ENCODE measurements around the gene ZCWPW2.

DNA sequence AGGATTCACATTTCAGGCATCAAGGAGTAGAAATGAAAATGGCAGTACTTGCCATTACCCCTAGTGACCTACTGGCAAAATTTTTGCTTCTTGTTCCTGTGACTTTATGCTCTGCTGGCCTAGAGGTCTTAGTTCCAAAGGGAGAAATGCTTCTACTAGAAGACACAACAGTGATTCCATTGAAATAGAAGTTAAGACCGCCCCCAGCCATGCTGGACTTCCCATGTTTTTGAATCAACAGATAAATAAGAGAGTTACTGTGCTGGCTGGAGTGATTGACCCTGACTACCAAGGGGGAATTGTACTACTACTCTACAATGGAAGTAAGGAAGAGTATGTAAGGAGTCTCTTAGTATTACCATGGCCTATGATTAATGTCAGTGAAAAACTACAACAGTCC lies 196.3 kb downstream of the ZCWPW2 start:
- TF ChIP-seq, protein P1, sequence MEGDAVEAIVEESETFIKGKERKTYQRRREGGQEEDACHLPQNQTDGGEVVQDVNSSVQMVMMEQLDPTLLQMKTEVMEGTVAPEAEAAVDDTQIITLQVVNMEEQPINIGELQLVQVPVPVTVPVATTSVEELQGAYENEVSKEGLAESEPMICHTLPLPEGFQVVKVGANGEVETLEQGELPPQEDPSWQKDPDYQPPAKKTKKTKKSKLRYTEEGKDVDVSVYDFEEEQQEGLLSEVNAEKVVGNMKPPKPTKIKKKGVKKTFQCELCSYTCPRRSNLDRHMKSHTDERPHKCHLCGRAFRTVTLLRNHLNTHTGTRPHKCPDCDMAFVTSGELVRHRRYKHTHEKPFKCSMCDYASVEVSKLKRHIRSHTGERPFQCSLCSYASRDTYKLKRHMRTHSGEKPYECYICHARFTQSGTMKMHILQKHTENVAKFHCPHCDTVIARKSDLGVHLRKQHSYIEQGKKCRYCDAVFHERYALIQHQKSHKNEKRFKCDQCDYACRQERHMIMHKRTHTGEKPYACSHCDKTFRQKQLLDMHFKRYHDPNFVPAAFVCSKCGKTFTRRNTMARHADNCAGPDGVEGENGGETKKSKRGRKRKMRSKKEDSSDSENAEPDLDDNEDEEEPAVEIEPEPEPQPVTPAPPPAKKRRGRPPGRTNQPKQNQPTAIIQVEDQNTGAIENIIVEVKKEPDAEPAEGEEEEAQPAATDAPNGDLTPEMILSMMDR (IDR thresholded peaks at IDR 0.05) = no peak
- TF ChIP-seq POLR2A (IDR thresholded peaks at IDR 0.05) = no peak
